Measurements from ENCODE around the gene PLPPR2.
"Not testable (repeated sequence)": the region's sequence is repeated elsewhere in the genome, so short reads cannot be mapped to it uniquely, and the experiment has no call there.

PLPPR2 gene

DNA sequence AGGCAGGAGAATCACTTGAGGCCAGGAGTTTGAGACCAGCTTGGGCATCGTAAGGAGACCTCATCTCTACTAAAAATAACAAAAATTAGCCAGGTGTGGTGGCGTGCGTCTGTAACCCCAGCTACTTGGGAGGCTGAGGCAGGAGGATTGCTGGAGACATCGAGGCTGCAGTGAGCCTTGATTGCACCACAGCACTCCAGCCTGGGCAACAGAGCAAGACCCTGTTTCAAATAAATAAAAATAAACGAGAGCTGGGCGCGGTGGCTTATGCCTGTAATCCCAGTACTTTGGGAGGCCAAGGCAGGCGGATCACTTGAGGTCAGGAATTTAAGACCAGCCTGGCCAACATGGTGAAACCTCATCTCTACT lies 15.1 kb upstream of the PLPPR2 start:
- not testable (repeated sequence) for DNase-seq

DNA sequence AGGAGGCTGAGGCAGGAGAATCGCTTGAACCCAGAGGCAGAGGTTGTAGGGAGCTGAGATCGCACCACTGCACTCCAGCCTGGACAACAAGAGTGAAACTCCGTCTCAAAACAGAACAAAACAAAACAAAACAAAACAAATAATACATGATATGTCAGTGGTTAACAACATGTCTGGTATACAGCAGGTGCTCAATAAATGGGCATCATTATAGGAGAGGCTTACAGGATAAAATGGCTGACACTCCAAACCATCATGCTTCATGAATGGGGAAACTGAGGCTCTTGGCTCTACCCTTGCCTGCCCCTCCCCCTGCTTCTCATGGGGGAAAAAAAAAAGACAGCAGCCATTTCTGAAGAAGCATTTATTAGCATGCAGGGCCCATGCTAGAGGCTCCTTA lies 12.8 kb upstream of the PLPPR2 start:
- DNase-seq, result no peak

DNA sequence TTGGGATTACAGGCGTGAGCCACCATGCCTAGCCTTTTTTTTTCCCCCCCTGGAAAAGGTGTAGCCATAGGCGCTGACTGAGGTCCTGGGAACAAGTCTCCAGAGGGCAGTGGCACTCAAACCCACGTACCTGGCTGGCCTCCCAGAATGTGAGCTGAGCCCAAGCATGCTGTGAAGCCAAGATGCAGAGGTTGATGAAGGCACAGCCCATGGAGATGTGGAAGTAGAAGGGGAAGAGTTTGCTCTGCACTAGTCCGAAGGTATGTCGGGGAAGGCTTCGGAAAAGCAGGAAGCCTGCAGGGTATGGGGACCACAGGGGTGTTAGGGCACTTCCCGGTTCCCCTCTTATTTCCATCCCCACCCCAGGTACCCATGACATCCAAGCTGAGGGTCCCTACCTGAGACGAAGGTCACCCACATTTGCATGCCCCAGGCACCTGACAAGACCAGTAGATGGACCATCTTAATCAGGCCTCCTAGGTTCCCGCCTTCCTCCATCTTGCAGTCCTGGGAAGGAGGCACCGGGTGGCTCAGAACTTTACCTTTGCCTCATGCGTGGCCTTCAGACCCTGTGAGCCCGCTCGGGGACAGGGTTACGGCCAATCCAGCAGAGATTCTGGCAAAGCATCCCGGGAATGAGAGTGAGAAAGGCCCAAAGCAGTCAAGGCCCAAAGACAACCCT lies 10.0 kb upstream of the PLPPR2 start:
- no peak for DNase-seq

DNA sequence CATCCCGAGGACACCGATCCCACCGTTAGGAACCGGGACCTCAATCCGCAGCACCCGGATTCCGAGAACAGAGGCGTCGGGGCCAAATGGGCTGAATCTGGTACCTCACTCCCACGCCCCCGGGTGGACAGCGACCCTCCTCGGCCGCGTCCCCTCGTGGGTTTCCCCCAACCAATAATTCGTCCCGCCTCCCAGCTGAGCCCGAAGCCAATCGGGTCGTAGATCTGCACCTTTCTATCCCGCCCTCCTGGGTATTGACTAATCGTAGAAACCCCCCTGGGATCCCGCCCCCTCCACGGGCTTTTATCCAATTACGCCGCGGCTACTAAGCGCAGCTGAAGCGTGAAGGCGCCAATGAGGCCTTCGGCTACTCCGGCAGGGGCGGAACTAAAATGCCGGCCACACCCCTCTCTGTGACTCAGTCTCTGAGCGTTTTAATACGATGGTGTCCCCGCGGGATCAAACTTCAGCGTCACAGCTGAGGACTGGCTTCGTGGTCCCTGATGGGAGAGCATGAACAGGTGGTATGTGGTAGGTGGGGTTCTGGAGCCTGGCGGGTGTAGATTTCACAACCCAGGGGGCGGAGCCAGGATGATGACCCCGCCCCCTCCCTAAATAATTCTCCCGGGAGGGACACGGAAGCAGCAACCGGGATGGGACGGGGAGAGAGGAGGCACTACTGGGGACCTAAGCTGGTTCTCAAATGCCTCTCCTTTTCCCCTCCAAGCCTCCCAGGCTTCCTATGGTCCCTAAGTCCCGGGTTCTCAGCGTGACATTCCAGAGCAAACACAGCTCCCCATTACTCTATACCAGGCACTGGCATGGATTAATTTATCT lies 8.9 kb upstream of the PLPPR2 start, which contains the start of the genes CCDC159 and TMEM205:
TSS of gene CCDC159 (plus strand) at position 416 of the 837 bp plus-strand sequence. CDS start at position 504, 88 bp downstream.
TSS of gene TMEM205 (minus strand) at position 165 of the 837 bp plus-strand sequence. CDS start 649 bp downstream, outside the sequence.
- DNase-seq, result peak; percentile 95

DNA sequence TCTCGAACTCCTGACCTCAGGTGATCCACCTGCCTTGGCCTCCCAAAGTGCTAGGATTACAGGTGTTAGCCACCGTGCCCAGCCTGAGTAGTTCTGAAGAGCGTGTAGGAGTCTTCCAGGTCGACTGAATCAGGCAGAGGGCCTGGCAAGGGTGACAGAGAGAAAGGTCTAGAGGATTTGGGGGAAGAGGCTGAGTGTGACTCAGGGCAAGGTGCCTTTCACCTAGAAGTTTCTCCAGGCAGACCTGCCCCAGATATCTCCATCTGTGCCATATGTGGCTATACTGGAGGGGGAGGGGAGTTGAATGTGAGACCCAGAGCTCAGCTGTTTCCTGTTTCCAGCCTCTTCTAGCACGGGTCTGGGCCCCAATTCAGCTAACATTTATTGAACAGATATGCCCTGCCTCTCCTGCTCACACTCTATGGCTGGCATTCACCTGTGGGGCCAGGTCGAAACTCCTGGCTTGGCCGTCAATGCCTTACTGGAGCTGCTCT lies 7.6 kb upstream of the PLPPR2 start:
- DNase-seq, result no peak

DNA sequence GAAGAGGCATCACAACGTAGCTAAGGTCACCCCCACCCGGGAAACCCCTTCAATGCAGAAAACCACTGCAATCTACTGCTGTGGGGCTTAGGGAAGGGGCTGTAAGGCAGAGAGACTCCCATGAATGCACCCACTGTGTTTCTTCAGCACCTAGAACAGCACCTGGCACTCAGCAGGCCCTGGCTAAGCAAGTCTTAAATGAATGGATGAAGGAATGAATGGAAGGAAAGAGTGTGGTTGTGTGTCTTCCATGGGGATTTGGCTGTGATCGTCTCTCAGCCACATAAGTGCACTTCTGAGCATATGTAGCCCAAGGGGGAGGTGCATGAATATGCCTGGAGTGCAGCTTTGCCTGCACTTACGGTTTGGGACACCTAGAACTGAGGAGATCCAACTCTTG lies 6.1 kb upstream of the PLPPR2 start:
- DNase-seq, result no peak

DNA sequence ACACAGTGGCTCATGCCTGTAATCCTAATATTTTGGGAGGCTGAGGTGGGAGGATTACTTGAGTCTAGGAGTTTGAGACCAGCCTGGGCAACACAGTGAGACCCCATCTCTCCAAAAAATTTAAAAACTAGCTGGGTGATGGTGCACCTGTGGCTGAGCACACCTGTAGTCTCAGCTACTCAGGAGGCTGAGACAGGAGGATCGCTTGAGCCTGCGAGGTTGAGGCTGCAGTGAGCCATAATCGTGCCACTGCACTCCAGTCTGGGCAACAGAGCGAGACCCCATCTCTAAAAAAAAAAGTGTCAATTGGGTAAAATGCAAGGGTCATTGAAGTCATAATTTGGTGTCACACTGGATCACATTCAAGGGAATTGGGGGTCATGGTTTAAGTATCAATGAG lies 1.1 kb upstream of the PLPPR2 start:
- not testable (repeated sequence) for DNase-seq

DNA sequence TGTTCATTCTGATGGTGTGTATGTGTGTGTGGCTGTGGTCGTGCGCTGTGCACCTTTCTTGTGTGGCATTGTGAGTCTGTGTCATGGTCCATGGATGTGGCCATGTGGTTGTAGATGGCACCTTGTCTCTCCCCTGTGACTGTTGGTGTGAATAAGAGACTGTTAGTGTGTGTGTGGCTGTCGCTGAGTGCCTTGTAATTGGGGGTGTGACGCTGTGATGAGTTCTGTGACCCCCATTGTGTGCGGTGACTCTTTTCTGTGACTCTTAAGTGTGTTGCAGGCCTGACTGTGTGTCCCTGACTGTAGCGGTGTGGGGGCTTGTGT lies 804 bp downstream of the PLPPR2 start:
- no peak for DNase-seq

DNA sequence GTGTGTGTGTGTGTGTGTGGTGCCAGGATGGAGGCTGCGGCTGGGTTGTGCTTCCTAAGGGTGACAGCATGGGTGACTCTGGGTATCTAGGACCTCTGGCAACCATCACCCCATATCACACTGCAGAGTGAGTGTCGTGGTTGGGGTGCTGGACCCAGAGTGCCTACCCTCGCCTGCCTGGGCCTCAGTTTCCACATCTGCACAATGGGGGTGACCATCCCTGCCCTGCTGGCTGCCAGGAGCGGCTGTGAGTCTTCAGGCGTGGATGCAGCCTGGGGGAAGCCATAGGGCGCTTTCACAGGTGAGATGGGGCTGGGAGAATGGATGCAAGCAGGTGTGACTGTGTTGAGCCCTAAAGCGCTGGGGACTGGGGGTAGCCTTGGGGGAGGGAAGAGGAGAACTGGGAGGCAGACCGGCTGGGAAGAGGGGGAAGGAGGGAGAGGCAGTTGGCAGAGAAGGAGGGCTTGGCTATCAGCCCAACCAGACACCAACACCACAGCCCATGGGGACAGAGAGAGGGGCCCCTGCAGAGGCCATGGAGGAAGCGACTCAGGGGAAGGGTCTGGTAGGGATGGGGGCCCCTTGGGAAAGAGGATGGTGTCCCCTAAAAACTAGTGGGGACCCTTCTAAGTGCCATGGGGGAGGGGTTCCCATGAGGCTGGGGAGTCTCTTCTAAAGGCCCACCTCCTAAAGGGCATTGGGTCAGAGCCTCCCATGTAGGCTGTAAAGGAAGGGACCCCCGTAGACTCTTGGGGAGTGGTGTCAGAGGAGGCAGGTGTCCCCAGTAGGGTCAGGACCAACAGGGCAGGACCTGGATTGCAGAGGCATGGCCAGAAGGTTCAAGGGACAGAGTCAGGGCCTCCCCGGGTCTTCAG lies 1.7 kb downstream of the PLPPR2 start:
- DNase-seq, result no peak

DNA sequence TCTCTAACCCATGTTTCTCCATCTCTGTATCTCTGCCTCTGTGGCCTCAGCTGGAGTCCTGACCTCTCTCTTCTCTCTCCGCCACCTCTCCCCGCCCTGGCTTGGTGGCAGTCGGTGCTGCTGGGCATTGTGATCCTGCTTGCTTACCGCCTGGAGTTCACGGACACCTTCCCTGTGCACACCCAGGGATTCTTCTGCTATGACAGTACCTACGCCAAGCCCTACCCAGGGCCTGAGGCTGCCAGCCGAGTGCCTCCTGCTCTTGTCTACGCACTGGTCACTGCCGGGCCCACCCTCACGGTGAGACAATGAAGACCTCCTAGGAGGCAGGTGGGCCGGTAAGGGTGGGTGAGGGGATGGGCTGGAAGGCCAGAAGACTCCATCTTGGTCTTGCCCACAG lies 4.2 kb downstream of the PLPPR2 start:
- DNase-seq, result no peak

DNA sequence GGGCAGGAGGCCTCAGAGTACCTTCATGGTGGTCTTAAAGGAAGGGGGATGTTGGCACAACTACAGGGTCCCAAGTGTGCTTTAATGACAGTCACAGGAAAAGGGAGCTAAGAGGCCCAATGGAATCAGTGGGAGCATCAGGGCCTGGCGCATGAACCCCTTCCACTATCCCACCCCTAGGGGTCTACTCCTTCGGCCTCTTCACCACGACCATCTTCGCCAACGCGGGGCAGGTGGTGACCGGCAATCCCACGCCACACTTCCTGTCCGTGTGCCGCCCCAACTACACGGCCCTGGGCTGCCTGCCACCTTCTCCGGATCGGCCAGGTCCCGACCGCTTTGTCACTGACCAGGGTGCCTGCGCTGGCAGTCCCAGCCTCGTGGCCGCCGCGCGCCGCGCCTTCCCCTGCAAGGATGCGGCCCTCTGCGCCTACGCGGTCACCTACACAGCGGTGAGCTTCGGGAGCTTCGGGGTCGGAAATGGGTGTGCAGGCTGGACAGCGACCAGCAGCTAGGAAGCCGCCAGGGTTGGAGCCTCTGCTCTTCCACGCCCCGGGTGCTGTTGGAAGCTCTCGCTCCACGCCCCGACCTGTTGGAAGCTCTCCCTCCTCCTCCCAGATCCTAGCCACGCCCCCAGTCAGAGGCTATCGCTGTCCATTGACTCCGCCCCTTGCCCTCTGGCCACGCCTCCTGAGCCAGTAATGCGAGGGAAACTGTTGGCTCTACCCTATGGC lies 6.0 kb downstream of the PLPPR2 start:
- no peak for DNase-seq

DNA sequence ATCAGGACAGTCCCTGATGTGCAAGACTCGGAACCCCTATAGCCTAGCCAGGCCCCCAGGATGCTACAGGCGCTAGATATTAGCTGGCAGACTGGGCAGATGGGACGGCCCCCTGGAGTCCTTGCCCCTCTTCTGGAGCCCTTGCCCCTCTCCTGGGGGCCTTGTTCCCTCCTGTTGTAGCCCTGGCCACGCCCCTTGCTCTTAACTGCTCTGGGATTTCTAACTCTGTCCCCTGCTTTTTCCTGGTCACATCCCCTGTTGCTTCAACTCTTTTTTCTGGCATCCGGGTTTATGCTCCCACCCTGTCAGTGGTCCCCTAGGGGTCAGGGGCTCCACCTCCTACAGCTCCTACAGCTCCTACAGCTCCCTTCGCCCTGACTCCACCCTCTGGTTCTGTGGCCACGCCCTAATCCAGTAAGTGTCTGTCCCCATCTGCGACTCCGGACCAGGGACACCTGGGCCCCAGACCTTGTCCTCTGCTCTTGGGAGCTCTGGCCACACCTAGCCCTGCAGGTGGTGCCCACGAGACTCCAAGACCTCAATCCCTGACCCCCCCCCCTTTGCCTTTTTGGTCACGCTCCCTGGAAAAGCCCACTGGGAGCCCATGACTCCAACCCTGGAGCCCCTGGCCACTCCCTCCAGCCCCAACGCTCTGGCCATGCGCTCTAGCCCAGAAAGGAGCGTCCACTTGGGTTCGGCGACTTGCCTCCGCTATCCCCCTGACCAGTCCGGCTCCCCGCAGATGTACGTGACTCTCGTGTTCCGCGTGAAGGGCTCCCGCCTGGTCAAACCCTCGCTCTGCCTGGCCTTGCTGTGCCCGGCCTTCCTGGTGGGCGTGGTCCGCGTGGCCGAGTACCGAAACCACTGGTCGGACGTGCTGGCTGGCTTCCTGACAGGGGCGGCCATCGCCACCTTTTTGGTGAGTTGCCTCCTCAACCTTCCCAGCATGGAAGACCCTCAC lies 6.8 kb downstream of the PLPPR2 start:
- DNase-seq, result no peak

DNA sequence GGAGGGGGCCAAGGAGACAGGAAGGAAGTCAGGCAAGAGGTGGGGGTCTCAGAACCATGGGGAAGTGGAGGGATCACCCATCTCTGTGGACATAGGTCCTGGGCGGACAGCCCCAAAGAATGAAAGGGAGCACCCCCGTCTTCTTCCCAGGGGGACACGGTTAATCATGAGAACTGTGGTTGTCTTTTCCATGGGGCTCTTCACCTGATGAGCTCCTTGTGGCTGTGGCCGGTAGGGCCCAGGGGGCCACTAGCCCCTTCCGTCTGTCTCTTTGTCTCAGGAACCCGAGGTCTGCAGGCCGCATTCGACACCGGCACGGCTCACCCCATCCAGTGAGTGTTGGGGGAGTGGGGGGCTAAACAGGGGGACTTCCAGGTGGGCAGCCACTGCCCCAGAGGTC lies 8.6 kb downstream of the PLPPR2 start:
- no peak for DNase-seq

DNA sequence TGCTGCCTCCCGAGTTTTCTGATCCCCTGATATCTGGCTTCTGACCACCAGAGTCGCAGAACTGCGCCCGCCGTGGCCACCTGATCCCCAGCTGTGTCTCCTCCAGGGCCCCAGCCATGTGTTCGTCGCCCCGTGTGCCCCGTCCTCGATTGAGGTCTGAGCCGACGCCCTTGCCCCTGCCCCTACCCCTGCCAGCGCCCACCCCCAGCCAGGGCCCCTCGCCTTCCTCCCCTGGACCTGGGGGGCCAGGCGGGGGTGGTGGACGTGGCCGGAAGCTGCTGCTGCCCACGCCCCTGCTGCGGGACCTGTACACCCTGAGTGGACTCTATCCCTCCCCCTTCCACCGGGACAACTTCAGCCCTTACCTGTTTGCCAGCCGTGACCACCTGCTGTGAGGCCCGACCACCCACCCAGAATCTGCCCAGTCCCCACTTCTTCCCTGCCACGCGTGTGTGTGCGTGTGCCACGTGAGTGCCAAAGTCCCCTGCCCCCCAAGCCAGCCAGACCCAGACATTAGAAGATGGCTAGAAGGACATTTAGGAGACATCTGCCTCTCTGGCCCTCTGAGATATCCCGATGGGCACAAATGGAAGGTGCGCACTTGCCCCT lies 9.2 kb downstream of the PLPPR2 start:
- no peak for DNase-seq

DNA sequence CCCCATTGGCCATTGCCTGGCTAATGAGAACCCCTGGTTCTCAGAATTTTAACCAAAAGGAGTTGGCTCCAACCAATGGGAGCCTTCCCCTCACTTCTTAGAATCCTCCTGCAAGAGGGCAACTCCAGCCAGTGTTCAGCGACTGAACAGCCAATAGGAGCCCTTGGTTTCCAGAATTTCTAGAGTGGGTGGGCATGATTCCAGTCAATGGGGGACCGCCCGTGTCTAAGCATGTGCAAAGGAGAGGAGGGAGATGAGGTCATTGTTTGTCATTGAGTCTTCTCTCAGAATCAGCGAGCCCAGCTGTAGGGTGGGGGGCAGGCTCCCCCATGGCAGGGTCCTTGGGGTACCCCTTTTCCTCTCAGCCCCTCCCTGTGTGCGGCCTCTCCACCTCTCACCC lies 9.7 kb downstream of the PLPPR2 start:
- DNase-seq, result no peak

DNA sequence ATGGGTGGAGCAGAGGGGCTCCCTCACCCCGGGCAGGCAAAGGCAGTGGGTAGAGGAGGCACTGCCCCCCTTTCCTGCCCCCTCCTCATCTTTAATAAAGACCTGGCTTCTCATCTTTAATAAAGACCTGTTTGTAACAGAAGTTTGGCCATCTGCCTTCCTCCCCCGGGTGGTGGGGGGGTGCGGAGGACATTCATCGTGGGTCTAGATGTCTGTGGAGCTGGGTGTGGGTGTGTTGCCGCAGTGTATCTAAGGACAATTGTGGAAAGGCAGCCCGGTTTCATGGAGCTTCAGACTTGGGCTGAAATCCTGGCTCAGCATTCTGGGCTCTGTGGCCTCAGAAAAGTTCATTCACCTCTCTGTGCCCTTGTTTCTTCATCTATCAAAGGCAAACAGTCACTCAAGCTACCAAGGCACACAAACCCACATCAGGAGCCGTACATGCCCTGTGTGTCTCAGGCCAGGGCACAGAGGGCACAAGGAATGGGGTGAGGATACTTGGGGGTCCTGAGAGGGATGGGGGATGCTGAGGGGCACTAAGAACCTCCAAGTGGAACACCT lies 10.4 kb downstream of the PLPPR2 start:
- DNase-seq, result no peak

DNA sequence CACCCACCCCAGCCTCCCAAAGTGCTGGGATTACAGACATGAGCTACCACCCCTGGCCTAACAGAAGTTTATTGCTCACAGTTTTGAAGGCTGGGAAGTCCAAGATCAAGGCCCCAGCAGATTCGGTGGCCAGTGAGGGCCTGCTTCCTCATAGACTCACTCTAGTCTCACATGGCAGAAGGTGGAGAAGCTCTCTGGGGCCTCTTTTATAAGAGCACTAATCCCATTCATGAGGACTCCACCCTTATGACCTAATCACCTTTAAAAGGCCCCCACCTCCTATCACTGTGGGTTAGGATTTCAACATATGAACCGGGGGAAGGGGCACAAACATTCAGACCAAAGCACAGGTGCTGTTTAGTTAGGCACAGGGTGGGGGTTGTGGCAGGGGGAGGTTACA lies 12.3 kb downstream of the PLPPR2 start:
- no peak for DNase-seq

DNA sequence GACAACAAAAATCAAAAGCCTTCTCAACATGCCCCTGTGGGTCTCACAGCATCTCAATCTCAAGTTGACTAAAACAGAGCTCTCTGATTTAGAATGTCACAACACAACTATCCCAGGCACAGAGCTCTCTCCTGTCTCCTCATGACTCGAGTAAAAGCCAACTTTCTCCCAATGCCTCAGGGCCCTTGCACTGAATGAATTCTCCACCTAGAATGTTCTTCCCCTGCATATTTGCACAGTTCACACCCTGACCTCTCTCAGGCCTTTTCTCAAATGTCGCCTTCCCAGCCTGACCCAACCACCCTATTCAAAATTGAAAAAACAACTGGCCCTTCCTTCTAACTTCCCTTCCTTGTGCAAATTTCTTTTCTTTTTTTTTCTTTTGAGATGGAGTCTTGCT lies 15.5 kb downstream of the PLPPR2 start:
- DNase-seq, result no peak

DNA sequence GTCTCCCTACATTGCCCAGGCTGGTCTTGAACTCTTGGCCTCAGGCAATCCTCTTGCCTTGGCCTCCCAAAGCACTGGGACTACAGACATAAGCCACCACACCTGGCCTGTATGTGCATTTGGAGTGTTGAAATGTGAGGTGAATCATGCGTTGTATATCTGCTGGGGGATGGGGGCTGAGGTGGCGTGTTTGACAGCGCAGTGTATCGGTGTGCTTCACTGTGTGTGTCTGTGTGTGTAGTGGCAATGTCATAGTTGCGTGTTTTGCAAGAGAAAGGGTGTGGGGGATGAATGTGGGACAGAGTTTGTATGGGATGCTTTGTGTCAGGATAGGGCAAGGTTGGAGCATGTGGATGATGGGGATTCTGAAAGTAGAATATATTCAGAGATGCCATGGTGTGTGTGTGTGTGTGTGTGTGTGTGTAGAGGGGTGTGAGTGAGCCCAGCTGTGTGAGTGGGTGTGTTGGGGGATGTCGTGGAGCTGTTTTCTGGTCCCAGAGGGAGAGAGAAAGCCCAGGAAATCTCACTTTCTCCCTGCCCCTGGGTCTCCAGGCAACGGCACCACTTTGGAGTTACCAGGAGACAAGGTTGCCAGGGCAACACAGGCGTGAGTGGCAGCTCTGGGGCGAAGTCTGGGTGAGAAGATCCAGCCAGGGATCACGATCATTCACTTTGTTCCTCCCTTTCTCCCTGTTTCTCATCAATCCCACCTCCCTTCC lies 18.1 kb downstream of the PLPPR2 start:
- DNase-seq, result no peak

DNA sequence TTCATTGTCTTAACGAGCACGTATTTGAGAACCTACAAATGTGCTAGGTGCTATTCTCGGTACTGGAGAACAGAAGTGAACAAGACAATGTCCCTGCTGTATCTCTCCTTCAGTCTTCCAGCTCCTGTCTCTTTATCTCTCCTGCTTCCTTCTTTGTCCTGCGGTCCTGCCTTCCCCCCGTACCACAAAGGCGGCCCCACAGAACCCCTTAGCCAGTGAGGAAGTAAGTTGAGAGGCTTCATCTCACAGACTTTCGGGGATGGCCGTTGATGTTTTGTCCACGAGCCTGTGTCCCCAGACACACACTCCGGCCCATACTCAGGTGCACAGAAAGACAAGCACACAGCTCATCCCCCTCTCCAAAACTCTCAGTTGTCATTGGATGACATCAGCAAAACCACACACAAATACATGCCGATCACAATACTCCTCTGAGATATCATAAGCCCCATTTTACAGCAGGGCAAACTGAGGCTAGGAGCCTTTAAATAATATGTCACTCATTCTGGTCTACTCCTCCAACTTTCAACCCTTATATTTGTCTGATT lies 18.7 kb downstream of the PLPPR2 start:
- DNase-seq, result peak; percentile 31

Data from GDM1 (cell line).